Stimulated activated CD8-positive, alpha-beta memory T cell treated with anti-CD3 and anti-CD28 coated beads, Interleukin-4, amount 100 ng/mL, for 24 hours (primary cell): Measurements from ENCODE around the gene SMAP2.

Experiments
- DNase-seq: peaks from one replicate; pipeline ENCODE4 v3.0.0-alpha.2; 2020; ENCODE audit warnings: low read depth

SMAP2 gene

GRCh38 chr1:40390857-40391256, 17.3 kb downstream of the SMAP2 start:
- DNase-seq: no peak

GRCh38 chr1:40391688-40392145, 18.2 kb downstream of the SMAP2 start:
- no peak for DNase-seq

GRCh38 chr1:40392221-40392620, 18.7 kb downstream of the SMAP2 start:
- DNase-seq: no peak

- DNase-seq: no peak
Observed at GRCh38 chr1:40393173-40393572, 19.6 kb downstream of the SMAP2 start.

- DNase-seq: no peak
Observed at GRCh38 chr1:40394491-40395172, 21.1 kb downstream of the SMAP2 start.

GRCh38 chr1:40395190-40396175, 22.0 kb downstream of the SMAP2 start:
- no peak for DNase-seq

GRCh38 chr1:40396420-40396819, 22.9 kb downstream of the SMAP2 start:
- no peak for DNase-seq

GRCh38 chr1:40397258-40397657, 23.7 kb downstream of the SMAP2 start:
- no peak for DNase-seq

- DNase-seq: no peak
Observed at GRCh38 chr1:40399984-40400704, 26.6 kb downstream of the SMAP2 start.

GRCh38 chr1:40401473-40402201, 28.1 kb downstream of the SMAP2 start:
- no peak for DNase-seq

- no peak for DNase-seq
Observed at GRCh38 chr1:40404670-40405462, 31.3 kb downstream of the SMAP2 start.

GRCh38 chr1:40405812-40406211, 32.3 kb downstream of the SMAP2 start:
- no peak for DNase-seq

- DNase-seq: no peak
Observed at GRCh38 chr1:40407453-40407852, 33.9 kb downstream of the SMAP2 start.

- DNase-seq: no peak
Observed at GRCh38 chr1:40409467-40409866, 35.9 kb downstream of the SMAP2 start.

GRCh38 chr1:40411294-40411693, 37.8 kb downstream of the SMAP2 start:
- no peak for DNase-seq

GRCh38 chr1:40411843-40412242, 38.3 kb downstream of the SMAP2 start:
- no peak for DNase-seq

GRCh38 chr1:40413527-40414252, 40.2 kb downstream of the SMAP2 start:
- DNase-seq: no peak

- DNase-seq: no peak
Observed at GRCh38 chr1:40414331-40414730, 40.8 kb downstream of the SMAP2 start.

GRCh38 chr1:40416709-40417108, 43.2 kb downstream of the SMAP2 start:
- DNase-seq: no peak
